CD14-positive monocyte (primary cell): Measurements from ENCODE around the gene TAP1. TPM values are rescaled to one million over a fixed set of nuclear protein-coding genes. Genes with fewer than 3 reads are reported as not detected.

Experiments used
- DNase-seq, 3 donors: peaks; one replicate each; pipeline ENCODE4 v3.0.0-alpha.2; 2011 to 2022
- H2AFZ ChIP-seq: 2 replicates; pipeline ENCODE4 v1.6.0; 2012; ENCODE audit warnings: mild to moderate bottlenecking, low read depth, low read length, inconsistent platforms; ENCODE audit not compliant: insufficient read depth, poor library complexity, severe bottlenecking
- H3K27ac ChIP-seq, 2 donors: 1 replicate in 1 of 2; 2 replicates in 1 of 2; pipeline ENCODE4 v1.5.1; 2012 to 2013; ENCODE audit warnings: low read length in 2 of 2, control low read depth in 1 of 2, inconsistent platforms in 1 of 2, low read depth in 1 of 2, mild to moderate bottlenecking in 1 of 2
- H3K27me3 ChIP-seq, 2 donors: one replicate each; pipeline versions ENCODE4 v1.6.0 to v1.6.1; 2011 to 2013; ENCODE audit warnings: low read length in 2 of 2; ENCODE audit not compliant: control insufficient read depth in 2 of 2, insufficient read depth in 2 of 2
- H3K36me3 ChIP-seq, 2 donors: replicated peaks in 1 of 2; 1 replicate in 1 of 2; 2 replicates in 1 of 2; pipeline versions ENCODE4 v1.5.1 to v1.6.1; 2012 to 2013; ENCODE audit warnings: low read length in 2 of 2, control low read depth in 1 of 2, inconsistent platforms in 1 of 2, mild to moderate bottlenecking in 1 of 2; ENCODE audit not compliant: insufficient read depth in 2 of 2, control insufficient read depth in 1 of 2
- H3K4me1 ChIP-seq, 2 donors: 1 replicate in 1 of 2; 2 replicates in 1 of 2; pipeline versions ENCODE4 v1.5.1 to v1.6.1; 2012 to 2013; ENCODE audit warnings: low read length in 2 of 2, control low read depth in 1 of 2, inconsistent platforms in 1 of 2, mild to moderate bottlenecking in 1 of 2, moderate library complexity in 1 of 2; ENCODE audit not compliant: insufficient read depth in 2 of 2, control insufficient read depth in 1 of 2
- H3K4me2 ChIP-seq: replicated peaks from 2 replicates; pipeline ENCODE3; 2012; ENCODE audit warnings: low read length, moderate library complexity, mild to moderate bottlenecking; ENCODE audit not compliant: poor library complexity, severe bottlenecking; ENCODE audit errors: extremely low read depth
- H3K4me3 ChIP-seq, 3 experiments: fragments of 200-600 bp in 1 of 3; sonication (generic) in 1 of 3; replicated peaks in 1 of 3; 1 replicate in 2 of 3; 2 replicates in 1 of 3; pipeline ENCODE4 v1.5.1; 2011 to 2013; ENCODE audit warnings: low read length in 3 of 3, mild to moderate bottlenecking in 3 of 3, control low read depth in 2 of 3, low read depth in 2 of 3, inconsistent platforms in 1 of 3, moderate library complexity in 1 of 3
- H3K79me2 ChIP-seq: 2 replicates; pipeline ENCODE4 v1.6.0; 2012; ENCODE audit warnings: mild to moderate bottlenecking, control low read depth, inconsistent platforms, low read length, moderate library complexity; ENCODE audit not compliant: insufficient read depth
- H3K9ac ChIP-seq: 2 replicates; pipeline ENCODE4 v1.6.0; 2017; ENCODE audit warnings: low read length, mild to moderate bottlenecking; ENCODE audit not compliant: insufficient read depth, poor library complexity, severe bottlenecking
- H3K9me3 ChIP-seq, 2 donors: replicated peaks in 1 of 2; 1 replicate in 1 of 2; 2 replicates in 1 of 2; pipeline versions ENCODE4 v1.5.1 to v1.6.1; 2012 to 2013; ENCODE audit warnings: low read length in 2 of 2, control low read depth in 1 of 2; ENCODE audit not compliant: control insufficient read depth in 1 of 2, insufficient read depth in 1 of 2
- H4K20me1 ChIP-seq: 2 replicates; pipeline ENCODE4 v1.6.0; 2012; ENCODE audit warnings: mild to moderate bottlenecking, low read length, control low read depth, moderate library complexity; ENCODE audit not compliant: insufficient read depth
- H3K27ac Mint-ChIP-seq, 7 donors: one replicate each; pipeline ENCODE4 v1.8.0; 2020; ENCODE audit warnings: mild to moderate bottlenecking in 7 of 7, mixed read lengths in 7 of 7, moderate library complexity in 6 of 7, inconsistent platforms in 2 of 7
- H3K27me3 Mint-ChIP-seq, 3 donors: one replicate each; pipeline ENCODE4 v1.8.0; 2021 to 2022; ENCODE audit warnings: low read depth in 3 of 3, mild to moderate bottlenecking in 3 of 3, mixed read lengths in 3 of 3, moderate library complexity in 3 of 3, inconsistent platforms in 1 of 3
- H3K36me3 Mint-ChIP-seq, 2 donors: one replicate each; pipeline ENCODE4 v1.8.0; 2020; ENCODE audit warnings: mixed read lengths in 2 of 2, inconsistent platforms in 1 of 2, mild to moderate bottlenecking in 1 of 2
- H3K4me1 Mint-ChIP-seq: one replicate; pipeline ENCODE4 v1.8.0; 2020; ENCODE audit warnings: mild to moderate bottlenecking, mixed read lengths
- H3K4me3 Mint-ChIP-seq, 2 donors: one replicate each; pipeline ENCODE4 v1.8.0; 2020; ENCODE audit warnings: mild to moderate bottlenecking in 2 of 2, mixed read lengths in 2 of 2, moderate library complexity in 1 of 2
- H3K9me3 Mint-ChIP-seq, 7 donors: one replicate each; pipeline ENCODE4 v1.8.0; 2020 to 2022; ENCODE audit warnings: mixed read lengths in 7 of 7, mild to moderate bottlenecking in 6 of 7, moderate library complexity in 6 of 7, inconsistent platforms in 2 of 7
- CTCF ChIP-seq: fragments of 200-600 bp; IDR thresholded peaks from one replicate; pipeline ENCODE4 v1.8.0; 2022; ENCODE audit warnings: antibody characterized with exemption, mild to moderate bottlenecking
- WGBS: methylation state at CpG from one replicate; pipeline ENCODE4 v1.1.5; 2013; ENCODE audit warnings: missing lambda C conversion rate; ENCODE audit not compliant: insufficient coverage; 5-methylcytosine and 5-hydroxymethylcytosine counted together
- intact Hi-C, 2 donors: fragments of 100-400 bp; cut with micrococcal nuclease; formaldehyde crosslinking; loops; one replicate each; pipeline versions ENCODE4 v1.15.0 to v1.15.1; 2023
- polyA plus RNA-seq, 3 donors: library from polyadenylated mRNA; depleted of rRNA in 1 of 3; unstranded in 2 of 3; stranded (reverse) in 1 of 3; fragments of 300-500 nt in 2 of 3; fragments of >200 nt in 1 of 3; fragmentation: Illumina TruSeq in 2 of 3; gene quantifications; 1 replicate in 2 of 3; 2 replicates in 1 of 3; pipeline ENCODE4 v1.2.3, GENCODE V29; 2012 to 2021

Gene TAP1
- polyA plus RNA-seq, 3 donors = 119 to 221 (median 204) TPM

GRCh38 chr6:32842021-32842650, 11.4 kb downstream of the TAP1 start:
- H3K9me3 Mint-ChIP-seq = peaks cover 0 to 2% (median 0%) of the 10 kb centered on the region in 7 donors
- Histone ChIP-seq H3K4me3 (peak overlapping the region in 1 of 3 experiments; percentile 87), H3K27ac (no peak overlapping the region), H3K36me3 (peaks cover 33 to 47% of the 10 kb centered on the region in 2 donors), H3K4me1 (peaks cover 56 to 76% of the 10 kb centered on the region in 2 donors), H3K9me3 (no peaks in the 10 kb centered on the region), H3K79me2 (peaks cover 70% of the 10 kb centered on the region), H3K27me3 (no peaks in the 10 kb centered on the region), H3K4me2 (peak overlapping the region; percentile 97), H2AFZ (no peak overlapping the region), H3K9ac (no peak overlapping the region), H4K20me1 (peaks cover 29% of the 10 kb centered on the region)
- peak overlapping the region; percentile 1 to 54 for H3K4me3 Mint-ChIP-seq
- peak overlapping the region in 3 of 7 donors; percentile 12 to 63 (median 31) for H3K27ac Mint-ChIP-seq
- H3K4me1 Mint-ChIP-seq = peaks cover 68% of the 10 kb centered on the region
- intact Hi-C loops = loop anchor here in 1 of 2 donors (5.0 kb wide), 1 partner anchor 130 kb away; no protein-coding TSS in a partner anchor
- DNase-seq = no peak
- H3K27me3 Mint-ChIP-seq = peaks cover 0 to 6% (median 0%) of the 10 kb centered on the region in 3 donors
- 95% methylated on average over 3 of the region's 6 CpGs for WGBS
- TF ChIP-seq CTCF = no peak
- H3K36me3 Mint-ChIP-seq = peaks cover 50 to 57% of the 10 kb centered on the region in 2 donors

- peaks cover 16% of the 10 kb centered on the region for H4K20me1 ChIP-seq
- Mint-ChIP-seq H3K4me1 (peaks cover 60% of the 10 kb centered on the region), H3K27me3 (peaks cover 0 to 6% (median 0%) of the 10 kb centered on the region in 3 donors), H3K36me3 (peaks cover 52 to 57% of the 10 kb centered on the region in 2 donors), H3K4me3 (no peak overlapping the region), H3K27ac (peak overlapping the region in 4 of 7 donors; percentile 26 to 83 (median 70)), H3K9me3 (no peaks in the 10 kb centered on the region)
- peaks cover 42 to 63% of the 10 kb centered on the region in 2 donors for H3K4me1 ChIP-seq
- 35% methylated on average over 5 of the region's 9 CpGs for WGBS
- intact Hi-C loops = loop anchor here (2.0 to 5.0 kb wide), 2 partner anchors 14 to 132 kb away; partner anchors contain the start of gene PSMB9 (in 1 of the 2)
- DNase-seq = no peak
- H3K9ac ChIP-seq = no peak overlapping the region
- peaks cover 65% of the 10 kb centered on the region for H3K79me2 ChIP-seq
- H3K4me2 ChIP-seq = no peak overlapping the region
- H2AFZ ChIP-seq = no peak overlapping the region
- no peak for TF ChIP-seq CTCF
- peak overlapping the region in 1 of 2 donors; percentile 7 for H3K27ac ChIP-seq
- no peaks in the 10 kb centered on the region for H3K9me3 ChIP-seq
- no peaks in the 10 kb centered on the region for H3K27me3 ChIP-seq
- peaks cover 31 to 48% of the 10 kb centered on the region in 2 donors for H3K36me3 ChIP-seq
- no peak overlapping the region for H3K4me3 ChIP-seq
Measured at GRCh38 chr6:32840604-32841246, 12.8 kb downstream of the TAP1 start.
